AG09309 (cell line): ENCODE data around the gene TMEM129.

Experiments used
- DNase-seq: peaks from one replicate; pipeline ENCODE4 v3.0.0-alpha.2; 2010; ENCODE audit warnings: low read depth
- H3K4me3 ChIP-seq: 2 replicates; pipeline ENCODE4 v1.5.1; 2011; ENCODE audit warnings: mild to moderate bottlenecking, low read depth, low read length, moderate library complexity; ENCODE audit not compliant: control insufficient read depth
- CTCF ChIP-seq: IDR thresholded peaks from 2 replicates; pipeline ENCODE4 v1.5.1; 2011; ENCODE audit warnings: mild to moderate bottlenecking, low read depth, low read length, inconsistent platforms; ENCODE audit not compliant: insufficient read depth, control insufficient read depth; ENCODE audit errors: missing control alignments

The TMEM129 gene

GRCh38 chr4:1752284-1753041, 31.3 kb upstream of the TMEM129 start:
- DNase-seq, result no peak

GRCh38 chr4:1751919-1752283, 30.8 kb upstream of the TMEM129 start:
- no peak for TF ChIP-seq CTCF
- no peak overlapping the region for H3K4me3 ChIP-seq
- no peak for DNase-seq

More at GRCh38 chr4:1752284-1753041, 31.3 kb upstream of the TMEM129 start:
- TF ChIP-seq CTCF, result no peak
- no peak overlapping the region for H3K4me3 ChIP-seq

GRCh38 chr4:1751155-1751918, 30.2 kb upstream of the TMEM129 start:
- DNase-seq, result no peak
- no peak for TF ChIP-seq CTCF
- no peak overlapping the region for H3K4me3 ChIP-seq

GRCh38 chr4:1750381-1751154, 29.4 kb upstream of the TMEM129 start:
- TF ChIP-seq CTCF, result no peak
- no peak overlapping the region for H3K4me3 ChIP-seq

GRCh38 chr4:1749826-1750225, 28.7 kb upstream of the TMEM129 start:
- H3K4me3 ChIP-seq, result no peak overlapping the region
- no peak for DNase-seq

More at GRCh38 chr4:1750381-1751154, 29.4 kb upstream of the TMEM129 start:
- DNase-seq, result no peak

More at GRCh38 chr4:1749826-1750225, 28.7 kb upstream of the TMEM129 start:
- TF ChIP-seq CTCF, result no peak
